Right lobe of liver (tissue), 4 donors: ENCODE measurements around the gene LPIN3.

ENCODE experiments used
- CTCF ChIP-seq, 4 donors: fragments of 200-600 bp in 3 of 4; fragments of 450-650 bp in 1 of 4; IDR thresholded peaks; one replicate each; pipeline versions ENCODE4 v1.5.1 to v1.8.0; 2016 to 2022; ENCODE audit warnings: antibody characterized with exemption in 4 of 4, mild to moderate bottlenecking in 2 of 4
- POLR2A ChIP-seq: fragments of 450-650 bp; IDR thresholded peaks from one replicate; pipeline ENCODE4 v1.6.1; 2017; ENCODE audit warnings: antibody characterized with exemption, mild to moderate bottlenecking
- donor health status: DM: no; HTN: no; CAD: no.
- donor health status: DM: no; HTN: no; CAD: no.
- donor health status: DM: no; HTN: yes; CAD: no.

- no peak for TF ChIP-seq CTCF (IDR thresholded peaks at IDR 0.05)
- no peak for TF ChIP-seq POLR2A
Measured at GRCh38 chr20:41391587-41392001, 51.0 kb downstream of the LPIN3 start.
